HCT116 (cell line): ENCODE results near the gene BCR. TPM values are rescaled to one million over a fixed set of nuclear protein-coding genes. Genes with fewer than 3 reads are reported as not detected.

Experiments
- ATAC-seq: fragments of 200-7000 bp; cut with Tn5 transposase; 2 replicates; pipeline ENCODE4 v1.9.1; 2020; ENCODE audit warnings: mild to moderate bottlenecking, moderate library complexity
- BruUV-seq: library from RNA; stranded (reverse); fragments of 400-500 nt; replicated peaks from 2 replicates; lab custom pipeline; 2021; lab: Mats Ljungman, UMichigan
- CTCF ChIA-PET: fragments of 300-600 bp; sonication (Branson Sonifier 250); formaldehyde crosslinking; loops from one replicate; lab custom pipeline; 2021; ENCODE audit warnings: antibody characterized with exemption; lab: Charles Lee
- POLR2A ChIA-PET: fragments of 300-600, 350-600 bp; sonication (Branson Sonifier 250); formaldehyde crosslinking; loops from one replicate; lab custom pipeline; 2021; ENCODE audit warnings: antibody characterized with exemption; lab: Charles Lee
- RAD21 ChIA-PET, 2 experiments: fragments of 300-600 bp; sonication (Branson Sonifier 250); formaldehyde crosslinking; loops; one replicate each; lab custom pipeline; 2023; ENCODE audit warnings: low total read pairs in 2 of 2; ENCODE audit not compliant: uncharacterized antibody in 2 of 2, unreplicated experiment in 2 of 2, low non-redundant PET in 1 of 2; lab: Charles Lee
- DNase-seq: peaks from one replicate; pipeline ENCODE4 v3.0.0-alpha.2; 2010; ENCODE audit warnings: low read depth, low spot score
- H2AFZ ChIP-seq: fragments of 200-600 bp; shearing (Covaris generic), sonication (generic); 2 replicates; pipeline ENCODE4 v1.6.1; 2017; ENCODE audit warnings: low read depth, mixed run types, mixed read lengths, antibody characterized with exemption, low read length; ENCODE audit not compliant: poor library complexity, severe bottlenecking
- H3K27ac ChIP-seq: 2 replicates; pipeline ENCODE4 v1.5.1; 2012; ENCODE audit warnings: low read depth, low read length
- H3K27me3 ChIP-seq: fragments of 200-600 bp; sonication (generic); 2 replicates; pipeline ENCODE4 v1.6.1; 2016; ENCODE audit warnings: mixed run types, low read length, mixed read lengths; ENCODE audit not compliant: insufficient read depth
- H3K36me3 ChIP-seq, 2 experiments: fragments of 200-500 bp in 1 of 2; fragments of 200-600 bp in 1 of 2; sonication (Bioruptor generic) in 1 of 2; sonication (generic) in 1 of 2; 2 replicates each; pipeline versions ENCODE4 v1.5.1 to v1.6.1; 2014 to 2016; ENCODE audit warnings: low read length in 2 of 2, inconsistent platforms in 1 of 2, mixed read lengths in 1 of 2, mixed run types in 1 of 2; ENCODE audit not compliant: insufficient read depth in 2 of 2, control insufficient read depth in 1 of 2
- H3K4me1 ChIP-seq, 2 experiments: fragments of 200-600 bp in 1 of 2; sonication (generic) in 1 of 2; 2 replicates each; pipeline versions ENCODE4 v1.5.1 to v1.6.1; 2012 to 2017; ENCODE audit warnings: low read length in 2 of 2, inconsistent platforms in 1 of 2, mild to moderate bottlenecking in 1 of 2, mixed read lengths in 1 of 2, mixed run types in 1 of 2, moderate library complexity in 1 of 2; ENCODE audit not compliant: insufficient read depth in 2 of 2, control insufficient read depth in 1 of 2
- H3K4me2 ChIP-seq: fragments of 200-600 bp; sonication (generic); 2 replicates; pipeline ENCODE4 v1.6.1; 2017; ENCODE audit warnings: mixed run types, low read length, mixed read lengths
- H3K4me3 ChIP-seq, 2 experiments: fragments of 200-600 bp in 1 of 2; sonication (generic) in 1 of 2; replicated peaks in 1 of 2; 2 replicates each; pipeline ENCODE4 v1.5.1; 2011 to 2016; ENCODE audit warnings: low read length in 2 of 2, control low read depth in 1 of 2, low read depth in 1 of 2, mild to moderate bottlenecking in 1 of 2, mixed read lengths in 1 of 2, mixed run types in 1 of 2
- H3K79me2 ChIP-seq: fragments of 200-600 bp; sonication (generic); 2 replicates; pipeline ENCODE4 v1.6.1; 2017; ENCODE audit warnings: mild to moderate bottlenecking, mixed run types, low read length, moderate library complexity, mixed read lengths; ENCODE audit not compliant: insufficient read depth
- H3K9ac ChIP-seq: fragments of 200-600 bp; sonication (generic); 2 replicates; pipeline ENCODE4 v1.6.1; 2016; ENCODE audit warnings: low read length, mixed read lengths
- H3K9me2 ChIP-seq: fragments of 200-600 bp; sonication (generic), shearing (Covaris generic); 2 replicates; pipeline ENCODE4 v1.6.1; 2017; ENCODE audit warnings: mixed run types, mild to moderate bottlenecking, moderate library complexity; ENCODE audit not compliant: insufficient read depth
- H3K9me3 ChIP-seq, 2 experiments: fragments of 200-500 bp in 1 of 2; fragments of 200-600 bp in 1 of 2; sonication (Bioruptor generic) in 1 of 2; sonication (generic) in 1 of 2; 2 replicates each; pipeline ENCODE4 v1.6.1; 2014 to 2017; ENCODE audit warnings: low read length in 2 of 2, mixed read lengths in 2 of 2, inconsistent platforms in 1 of 2, low read depth in 1 of 2, mild to moderate bottlenecking in 1 of 2, mixed run types in 1 of 2, moderate library complexity in 1 of 2; ENCODE audit not compliant: control insufficient read depth in 1 of 2, insufficient read depth in 1 of 2
- H4K20me1 ChIP-seq: fragments of 200-600 bp; sonication (generic), shearing (Covaris generic); 2 replicates; pipeline ENCODE4 v1.6.1; 2017; ENCODE audit warnings: mixed run types, mild to moderate bottlenecking, moderate library complexity; ENCODE audit not compliant: insufficient read depth
- CEBPB ChIP-seq: IDR thresholded peaks from 2 replicates; pipeline ENCODE4 v1.6.1; 2012; ENCODE audit warnings: low read depth
- CTCF ChIP-seq, 3 experiments: fragments of 200-600 bp in 1 of 3; sonication (generic) in 1 of 3; IDR thresholded peaks in 2 of 3; conservative IDR thresholded peaks in 1 of 3; 2 replicates each; pipeline ENCODE4 v1.5.1; 2012 to 2017; ENCODE audit warnings: low read depth in 2 of 3, low read length in 2 of 3, antibody characterized with exemption in 1 of 3, borderline replicate concordance in 1 of 3, control low read depth in 1 of 3, mild to moderate bottlenecking in 1 of 3, mixed read lengths in 1 of 3, mixed run types in 1 of 3, moderate library complexity in 1 of 3; ENCODE audit not compliant: insufficient read depth in 1 of 3
- EZH2phosphoT487 ChIP-seq: fragments of 200-600 bp; IDR thresholded peaks from 2 replicates; pipeline ENCODE4 v1.6.1; 2018; ENCODE audit warnings: antibody characterized with exemption, borderline replicate concordance
- FOSL1 ChIP-seq: IDR thresholded peaks from 2 replicates; pipeline ENCODE4 v1.6.1; 2012; ENCODE audit warnings: low read depth
- MAX ChIP-seq: IDR thresholded peaks from 2 replicates; pipeline ENCODE4 v1.6.1; 2012
- SP1 ChIP-seq: IDR thresholded peaks from 2 replicates; pipeline ENCODE4 v1.6.1; 2012; ENCODE audit warnings: low read depth
- TCF7L2 ChIP-seq: IDR thresholded peaks from 2 replicates; pipeline ENCODE4 v1.7.0; 2011; ENCODE audit warnings: borderline replicate concordance, inconsistent platforms; ENCODE audit not compliant: insufficient read depth, insufficient read length; ENCODE audit errors: extremely low read depth
- intact Hi-C: fragments of 100-400 bp; cut with micrococcal nuclease; formaldehyde crosslinking; loops from 2 replicates; pipeline ENCODE4 v1.10.0; 2022
- total RNA-seq: library from RNA; stranded (reverse); gene quantifications from one replicate; pipeline ENCODE4 v1.2.1, GENCODE V29; 2021; ENCODE audit not compliant: unreplicated experiment

BCR gene
- total RNA-seq, 1 experiment from 2014 or later = 39.7 TPM

- intact Hi-C loops = no loop called here
- Histone ChIP-seq H4K20me1 (peaks cover 10% of the 10 kb centered on the region; the same call in 1 of the 2 replicates), H3K36me3 (peaks cover under 1 to 17% of the 10 kb centered on the region in 2 experiments; a peak in 3 of 4 replicates), H3K79me2 (peaks cover 99% of the 10 kb centered on the region), H3K9me2 (no peaks in the 10 kb centered on the region), H3K4me2 (no peak overlapping the region), H3K27ac (no peak overlapping the region), H3K4me3 (no peak overlapping the region), H2AFZ (no peak overlapping the region), H3K4me1 (peaks cover 9 to 11% of the 10 kb centered on the region in 2 experiments), H3K9me3 (no peaks in the 10 kb centered on the region), H3K9ac (no peak overlapping the region), H3K27me3 (no peaks in the 10 kb centered on the region)
- ATAC-seq = no peak
- no TSS peak for BruUV-seq
- TF ChIP-seq CEBPB (no peak), EZH2phosphoT487 (no peak), MAX (no peak), CTCF (IDR thresholded peaks at IDR 0.05 in 2 of 3, conservative IDR thresholded peaks at IDR 0.05 in 1 of 3; ENCODE audit: borderline replicate concordance in 1 of 3, insufficient read depth in 1 of 3, low read depth in 2 of 3, low read length in 2 of 3) (no peak), FOSL1 (no peak), TCF7L2 (no peak), SP1 (no peak)
- no peak for DNase-seq
- ChIA-PET CTCF (interaction anchor here (1.3 to 1.7 kb wide), 2 partner anchors 10 to 94 kb away, joined by 4 to 7 read pairs; no protein-coding TSS in a partner anchor), POLR2A (no interaction called here), RAD21 (no interaction called here)
Observed at GRCh38 chr22:23187871-23188700, 7.8 kb downstream of the BCR start.
